Non-pigmented ciliary epithelial cell (primary cell): Measurements from ENCODE around the gene PKNOX2.

Experiments used
- DNase-seq: peaks from one replicate; pipeline ENCODE4 v3.0.0-alpha.2; 2010; ENCODE audit warnings: low read depth

Gene PKNOX2

DNA sequence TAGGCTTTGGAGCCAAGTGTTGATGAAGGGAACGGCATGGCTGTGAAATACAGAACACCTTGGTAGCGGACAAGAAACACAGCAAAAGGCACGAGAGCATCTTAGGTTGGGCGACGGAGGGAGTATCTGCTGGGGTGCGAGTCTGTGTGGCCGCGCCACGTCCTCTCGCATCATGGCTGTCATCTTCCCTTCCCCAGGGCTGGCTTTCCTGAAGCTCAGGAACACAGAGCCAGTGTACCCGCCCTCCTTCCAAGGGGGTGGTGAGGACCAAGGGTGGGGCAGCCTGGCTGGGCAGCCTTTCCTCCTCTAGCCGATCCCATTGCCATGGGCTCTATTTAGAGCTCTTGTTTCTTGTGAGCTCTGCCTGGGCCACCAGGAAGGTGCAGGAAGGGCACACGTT, 177.1 kb downstream of the PKNOX2 start:
- no peak for DNase-seq

DNA sequence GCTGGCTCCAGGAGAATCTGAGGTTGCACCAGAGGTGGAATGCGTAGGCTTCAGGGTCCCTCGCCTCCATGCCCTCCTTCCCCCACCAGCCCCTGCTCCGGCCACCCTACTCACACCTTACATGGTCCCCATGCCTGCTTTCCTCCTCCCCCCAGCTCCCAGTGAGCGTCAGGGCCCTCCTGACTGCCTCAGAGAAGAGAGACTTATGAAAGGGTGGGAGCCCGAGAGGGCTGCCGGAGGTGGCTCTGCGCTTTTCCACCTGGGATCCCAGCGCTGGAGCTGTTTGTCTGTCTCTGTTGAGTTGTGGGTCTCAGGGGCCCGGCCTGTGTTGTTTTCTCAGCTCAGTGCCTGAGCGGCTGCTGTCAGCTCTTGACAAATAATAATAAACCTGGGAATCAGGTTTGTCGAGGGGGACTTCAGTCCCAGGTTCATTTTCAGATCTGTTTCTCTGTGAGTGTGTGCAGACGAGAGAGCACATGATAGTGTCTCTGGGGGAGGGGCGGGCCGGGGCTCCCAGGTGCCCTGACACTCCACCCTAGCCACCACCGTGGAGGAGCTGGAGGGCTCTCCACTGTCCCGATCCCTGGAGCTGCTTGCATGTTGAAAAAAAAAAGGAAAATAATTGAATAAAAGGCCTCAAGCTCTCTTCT, 177.9 kb downstream of the PKNOX2 start:
- no peak for DNase-seq

DNA sequence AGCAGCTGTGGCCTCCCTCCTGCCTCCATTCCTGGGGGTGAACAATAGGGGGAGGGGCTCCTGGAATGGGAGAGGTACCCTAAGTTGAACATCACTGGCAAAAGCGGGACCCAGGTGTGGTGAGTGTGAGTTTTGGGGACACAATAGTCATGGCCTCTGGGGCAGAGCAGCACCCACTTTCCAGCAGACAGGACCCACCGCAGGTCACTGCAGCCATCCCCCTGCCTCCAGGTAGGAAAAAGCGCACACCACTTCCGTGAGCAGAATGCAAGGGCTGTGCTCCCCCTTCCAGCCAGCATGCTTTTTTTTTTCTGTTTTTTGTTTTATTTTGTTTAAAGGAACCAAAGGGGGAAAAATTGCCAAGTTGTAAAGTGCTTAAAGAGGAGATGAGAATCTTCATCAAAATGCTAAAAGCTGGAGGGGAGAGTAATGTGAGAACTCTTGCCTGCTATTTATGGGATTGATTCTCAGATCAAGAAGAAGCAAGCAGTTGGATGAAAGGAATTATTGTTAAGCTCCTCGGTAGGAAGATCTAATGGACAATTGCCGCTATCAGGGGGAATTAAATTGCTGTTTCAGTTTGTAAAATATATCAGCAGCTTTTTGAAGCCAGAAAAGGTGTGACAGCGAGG, 178.7 kb downstream of the PKNOX2 start:
- DNase-seq: no peak

DNA sequence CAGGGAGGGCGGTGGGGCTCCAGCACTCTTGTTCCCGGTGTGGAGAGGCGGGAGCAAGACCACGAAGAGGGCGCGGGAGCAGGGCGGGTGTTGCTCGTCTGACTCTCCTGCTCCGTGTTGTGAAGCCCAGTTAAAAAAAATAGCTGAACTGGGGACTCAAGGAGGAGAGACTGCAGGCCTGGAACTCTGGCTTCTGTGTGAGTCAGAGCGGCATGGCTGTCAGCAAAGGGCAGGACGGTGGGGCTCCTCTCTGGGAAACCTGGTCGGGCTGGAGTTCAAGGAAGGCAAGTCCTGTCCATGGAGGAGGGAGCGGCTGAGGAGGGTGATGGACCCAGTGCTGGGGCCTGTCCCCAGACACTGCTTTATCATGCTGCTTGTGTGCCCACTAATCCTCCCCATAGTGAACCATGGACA, 179.2 kb downstream of the PKNOX2 start:
- no peak for DNase-seq

DNA sequence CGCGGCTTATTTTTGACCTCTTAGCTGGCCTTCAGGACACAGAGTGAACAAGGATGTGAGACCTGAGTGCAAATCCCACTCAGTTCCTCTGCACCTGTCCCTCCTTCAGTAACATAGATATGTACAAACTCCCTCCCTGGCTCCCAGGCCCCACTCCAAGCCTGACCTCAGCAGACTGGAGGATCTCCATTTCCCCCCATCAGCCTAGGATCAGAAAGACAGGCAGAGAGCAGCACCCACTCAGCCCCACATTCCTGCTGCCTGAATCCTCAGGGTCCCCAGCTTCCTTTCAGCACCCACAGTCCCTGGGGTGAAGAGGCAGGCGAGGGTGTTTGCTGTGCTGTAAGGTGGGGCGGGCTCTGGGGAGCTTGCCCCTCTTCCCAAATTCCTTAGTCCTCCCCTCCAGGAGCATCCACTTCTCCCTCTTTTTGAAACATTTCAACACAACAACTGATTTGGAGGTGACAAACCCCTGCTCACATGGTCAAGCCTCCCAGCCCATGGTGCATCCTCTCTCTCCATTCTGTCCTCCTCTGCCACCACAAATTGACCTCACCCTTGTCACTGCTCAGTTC, 180.4 kb downstream of the PKNOX2 start:
- DNase-seq: no peak

DNA sequence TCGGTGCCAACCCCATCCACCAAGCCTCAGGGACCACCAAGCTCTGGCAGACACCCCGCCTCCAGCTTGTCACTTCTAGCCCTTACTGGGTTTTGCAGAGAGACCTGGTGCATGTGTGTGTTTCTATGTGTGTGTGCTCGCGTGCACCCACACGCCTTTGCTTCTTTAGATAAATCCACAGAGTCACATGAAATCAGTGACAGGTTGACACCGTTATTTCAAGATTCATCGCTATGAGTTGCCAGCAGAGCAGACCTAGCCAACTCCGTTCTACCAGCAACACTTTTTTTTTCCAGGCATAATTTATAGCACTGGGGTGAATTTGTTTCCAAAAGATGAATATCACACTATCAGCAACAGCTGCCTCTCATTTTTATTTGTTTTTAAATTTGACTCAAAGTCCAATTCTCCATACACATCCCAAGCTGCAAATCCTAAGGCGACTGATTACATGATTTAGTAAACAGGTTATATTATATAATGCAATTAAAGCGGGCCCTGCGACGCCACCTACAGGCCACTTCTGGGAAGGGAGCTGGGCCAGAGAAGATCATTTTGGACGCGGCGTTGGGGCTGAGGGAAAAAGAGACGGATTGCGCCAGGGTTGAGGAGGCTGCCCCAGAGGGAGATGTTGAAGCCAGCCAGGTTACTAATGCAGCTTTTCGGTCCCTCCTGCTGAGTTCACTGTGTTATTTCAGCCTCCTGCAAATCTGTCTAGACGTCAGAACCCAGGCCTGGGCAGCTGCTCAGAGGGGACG, 181.0 kb downstream of the PKNOX2 start:
- peak; percentile 8 for DNase-seq

DNA sequence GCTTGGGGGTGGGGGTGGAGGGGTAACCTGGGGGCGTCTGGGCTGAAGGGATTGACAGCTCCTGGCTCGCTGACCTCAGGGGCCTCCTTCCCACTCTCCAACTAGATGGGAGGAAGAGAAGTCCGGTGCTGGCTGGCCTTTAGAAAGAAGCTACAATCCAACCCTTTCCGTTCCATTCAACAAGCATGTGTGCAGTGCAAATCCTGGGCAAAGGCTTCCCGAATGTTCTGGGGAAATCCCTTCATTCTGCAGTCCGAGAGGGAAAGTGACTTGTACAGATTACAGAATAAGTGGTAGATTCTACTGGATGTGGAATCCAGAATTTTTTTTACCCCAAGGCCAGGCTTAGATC, 181.6 kb downstream of the PKNOX2 start:
- no peak for DNase-seq

DNA sequence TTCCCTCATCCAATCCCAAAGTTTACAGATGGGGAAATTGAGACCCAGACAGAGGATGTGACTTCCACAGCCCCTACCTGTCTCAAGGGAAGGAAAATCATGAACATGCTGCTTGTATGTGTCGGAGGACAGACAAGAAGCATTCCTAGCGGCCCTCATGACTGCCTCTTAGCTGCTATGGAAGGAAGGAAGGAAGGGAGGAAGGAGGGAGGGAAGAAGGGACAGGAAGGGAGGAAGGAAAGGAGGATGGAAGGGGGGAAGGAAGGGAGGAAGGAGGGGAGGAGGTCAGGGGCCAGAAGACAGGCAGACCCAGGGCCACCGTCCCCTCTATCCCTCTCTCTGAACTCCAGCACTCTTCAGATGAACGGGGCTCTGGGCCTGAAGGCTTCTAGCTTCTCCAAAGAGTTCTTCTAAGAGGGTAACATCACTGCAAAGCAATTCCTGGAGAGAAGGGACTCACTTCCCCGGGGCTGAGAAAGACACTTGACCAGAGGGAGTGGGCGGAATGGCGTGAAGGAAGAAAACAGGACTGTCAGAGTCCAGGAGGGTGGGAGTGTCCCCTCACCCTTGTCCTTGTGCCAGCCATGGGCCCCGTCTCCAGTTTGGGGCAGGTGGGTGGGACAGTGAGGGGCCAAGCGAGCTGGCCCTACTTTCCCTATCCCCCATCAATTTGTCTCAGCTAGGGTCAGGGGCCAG, 182.2 kb downstream of the PKNOX2 start:
- no peak for DNase-seq

DNA sequence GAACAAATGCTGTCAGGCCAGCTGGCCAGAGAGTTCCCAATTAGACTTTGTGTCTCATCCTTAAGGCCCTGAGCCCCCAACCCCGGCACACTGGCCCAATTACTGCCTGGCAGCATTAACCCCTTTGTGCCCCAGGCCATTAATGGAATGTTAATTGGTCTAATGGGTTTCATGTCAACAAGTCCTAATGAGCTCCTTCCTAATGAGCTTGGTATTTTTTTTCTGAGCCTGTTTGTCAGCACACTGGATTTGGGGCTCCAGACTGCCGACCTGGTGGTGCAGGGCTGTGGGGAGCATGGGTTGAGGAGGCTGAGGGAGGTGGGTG, 182.7 kb downstream of the PKNOX2 start:
- no peak for DNase-seq

DNA sequence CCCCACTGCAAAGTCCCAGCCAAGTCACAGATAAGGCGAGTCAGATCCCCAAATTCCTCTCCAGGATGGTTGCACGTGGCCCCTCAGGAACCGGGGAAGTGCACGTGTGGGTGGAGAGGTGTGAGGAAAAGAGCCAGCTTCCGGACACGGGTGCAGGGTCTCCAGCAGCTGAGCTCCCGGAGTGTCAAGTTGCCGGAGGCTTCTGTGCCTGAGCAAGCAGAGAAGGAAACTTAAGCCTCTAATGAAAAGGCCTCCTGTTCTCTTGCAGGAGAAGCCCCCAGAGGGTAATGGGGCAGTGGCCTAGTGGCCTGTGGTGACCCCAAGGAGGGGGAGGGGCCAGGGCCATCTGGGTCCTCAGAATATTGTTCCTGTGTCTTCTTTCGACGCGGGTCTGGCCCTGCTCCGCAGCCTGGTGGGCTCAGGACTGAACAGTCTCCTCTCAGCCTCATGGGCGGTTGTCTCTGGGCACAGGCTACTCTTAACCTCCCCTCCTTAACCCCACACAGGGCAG, 183.6 kb downstream of the PKNOX2 start:
- no peak for DNase-seq

DNA sequence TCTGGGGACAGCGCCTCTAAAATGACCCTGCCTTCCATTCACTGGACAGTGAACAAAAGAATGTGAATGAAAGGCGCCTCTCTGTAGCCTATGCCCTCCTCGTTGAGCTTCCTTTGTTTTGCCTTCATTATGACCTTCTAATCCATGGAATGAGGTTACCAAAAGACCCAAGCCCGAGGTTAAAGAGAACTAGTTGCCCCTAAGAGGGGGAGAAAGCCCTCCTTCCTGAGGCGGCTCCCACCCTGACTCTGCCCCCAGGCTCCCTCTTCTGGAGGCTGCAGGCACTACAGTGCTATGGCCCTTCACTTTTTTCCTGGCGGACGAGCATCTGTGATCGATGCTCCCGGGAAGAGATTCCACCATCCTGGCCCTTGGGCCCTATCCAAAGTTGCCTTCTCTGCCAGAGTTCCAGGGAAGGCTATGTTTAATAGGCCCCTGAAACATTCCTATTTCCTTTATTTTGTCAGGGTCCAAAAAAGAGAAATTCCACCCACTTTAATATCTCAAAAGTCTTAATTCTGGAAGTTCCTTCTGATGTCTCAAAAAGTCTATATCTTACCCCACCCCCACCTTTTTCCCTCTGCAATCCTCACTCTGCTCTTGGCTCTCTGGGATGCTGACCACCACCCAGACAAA, 184.2 kb downstream of the PKNOX2 start:
- DNase-seq: no peak

DNA sequence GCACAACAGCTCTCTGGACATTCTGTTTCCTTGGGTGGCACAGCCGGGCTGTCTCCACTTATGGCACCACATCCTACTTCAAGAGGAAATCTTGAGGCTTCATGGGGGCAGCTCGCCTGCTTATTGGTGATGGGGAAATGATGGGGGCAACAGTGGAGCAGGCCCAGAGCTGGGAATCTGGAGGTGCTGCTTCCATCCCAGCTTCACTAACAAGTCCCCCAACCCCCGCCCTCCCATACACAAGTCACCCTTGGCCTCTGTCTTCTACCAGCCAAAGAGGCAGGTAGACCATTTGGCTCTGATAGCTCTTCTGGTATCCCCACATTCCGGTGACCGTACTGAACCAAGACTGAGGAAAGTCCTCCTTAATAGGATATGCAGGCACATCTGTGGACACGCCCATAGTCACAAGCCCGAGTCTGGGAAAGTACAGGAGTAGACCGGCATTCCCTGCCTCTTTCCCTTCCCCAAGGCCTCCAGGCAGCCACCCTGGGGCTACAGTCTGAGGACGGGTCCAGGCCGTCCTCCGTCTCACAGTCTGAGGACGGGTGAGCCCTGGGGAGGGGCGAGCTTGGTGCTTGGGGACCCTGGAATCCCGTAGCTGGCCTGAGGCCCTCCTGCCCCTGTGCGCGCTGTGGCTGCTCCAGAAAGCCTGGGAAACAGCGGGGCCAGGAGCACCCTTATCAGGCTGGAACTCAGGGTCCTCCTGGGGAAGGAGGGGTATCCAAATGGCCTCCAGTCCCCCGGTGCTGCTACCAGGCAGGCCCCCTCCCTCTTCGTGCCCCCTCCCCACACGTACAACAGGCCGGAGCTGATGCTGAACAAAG, 185.9 kb downstream of the PKNOX2 start:
- no peak for DNase-seq

DNA sequence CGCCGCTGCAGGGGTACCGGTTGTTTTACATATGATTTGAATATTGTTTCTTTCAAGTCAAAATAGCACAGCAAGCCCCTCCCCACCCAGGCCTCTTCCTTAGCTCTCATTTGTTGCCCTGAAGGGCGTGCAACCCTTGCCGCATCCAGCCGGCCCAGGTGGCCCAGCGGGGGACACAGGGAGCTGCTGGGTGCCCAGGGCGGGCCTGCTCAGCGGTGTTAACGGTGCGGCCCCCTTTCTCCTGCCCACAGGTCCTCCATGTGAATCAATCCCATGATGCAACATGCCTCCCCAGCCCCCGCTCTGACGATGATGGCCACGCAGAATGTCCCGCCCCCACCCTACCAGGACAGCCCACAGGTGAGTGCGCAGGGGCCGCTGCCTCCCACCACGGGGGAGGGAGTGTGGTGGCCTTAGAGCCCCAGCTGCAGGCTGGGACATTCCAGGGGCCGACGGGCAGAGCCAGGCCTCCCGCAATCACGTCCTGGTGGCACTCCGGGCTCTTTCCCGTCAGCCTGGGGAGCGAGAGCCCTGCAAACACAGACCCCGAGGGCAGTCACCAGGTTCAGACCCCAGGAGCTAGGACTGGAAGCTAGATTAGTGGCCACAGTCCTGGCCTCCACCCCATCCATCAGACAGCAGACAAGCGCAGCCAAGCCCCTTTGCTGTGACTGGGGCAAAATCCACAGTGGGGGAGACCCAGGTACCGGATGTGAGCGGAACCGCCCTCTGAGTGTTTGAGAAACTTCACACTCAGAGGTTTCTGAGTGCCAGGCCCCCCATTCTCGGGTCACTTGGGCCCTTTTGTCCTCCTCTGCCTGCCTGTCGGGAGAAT, 186.7 kb downstream of the PKNOX2 start:
- DNase-seq: no peak

DNA sequence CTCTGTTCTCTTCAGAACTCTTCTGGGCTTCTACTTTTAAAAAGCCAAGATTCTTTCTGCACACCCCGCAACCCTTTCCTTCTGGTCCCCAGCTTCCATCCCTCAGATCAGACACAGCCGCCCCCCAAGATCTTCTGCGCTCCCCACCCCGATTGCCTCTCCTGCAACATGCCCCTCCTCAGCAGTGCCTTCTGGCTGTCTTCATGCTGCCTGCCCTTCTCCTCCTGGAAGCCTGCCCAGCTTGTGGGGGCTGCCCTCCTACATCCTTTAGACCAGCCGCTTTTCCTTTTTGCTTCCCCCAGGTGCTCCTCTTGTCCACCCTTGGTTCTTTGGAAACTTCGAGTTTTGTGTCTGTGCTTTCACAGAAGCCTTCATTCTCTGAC, 187.3 kb downstream of the PKNOX2 start:
- no peak for DNase-seq

DNA sequence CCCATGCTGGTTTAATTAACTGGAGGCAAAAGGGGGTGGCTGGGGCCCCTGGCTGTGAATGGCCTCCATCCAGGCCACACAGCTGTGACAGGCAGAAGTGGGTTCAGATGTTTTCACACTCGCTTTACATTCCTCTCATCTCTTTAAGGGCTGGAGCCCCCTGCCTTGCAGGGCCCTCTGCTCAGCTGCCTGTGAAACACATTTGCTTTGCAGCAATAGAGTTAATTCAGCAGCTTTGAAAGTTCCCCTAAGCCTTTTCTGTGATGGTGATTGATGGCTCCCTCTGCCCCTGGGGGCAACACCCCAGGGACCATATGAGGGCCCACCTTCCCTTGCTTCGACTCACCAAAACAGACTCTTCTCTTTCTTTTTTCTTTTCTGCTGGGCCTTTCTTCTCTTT, 192.2 kb downstream of the PKNOX2 start:
- no peak for DNase-seq

DNA sequence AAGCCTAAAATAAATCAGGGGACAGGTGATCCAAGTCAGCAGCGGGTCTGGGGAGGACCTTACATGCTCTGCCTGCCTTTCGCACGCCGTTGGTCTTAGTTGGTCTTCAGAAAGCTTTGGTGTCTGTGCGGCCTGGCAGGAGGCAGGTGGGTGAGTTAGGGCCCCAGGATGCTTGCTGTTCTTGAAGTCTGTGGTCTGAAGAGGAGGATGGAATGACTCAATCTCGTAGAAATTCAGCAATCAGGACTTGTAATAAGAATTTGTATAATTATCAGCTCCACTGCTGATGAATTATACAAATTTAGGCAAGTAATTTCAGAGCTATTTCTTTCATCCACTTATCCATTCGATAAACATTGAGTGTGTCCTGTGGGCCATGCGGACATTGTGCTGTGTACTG, 193.0 kb downstream of the PKNOX2 start:
- DNase-seq: no peak

DNA sequence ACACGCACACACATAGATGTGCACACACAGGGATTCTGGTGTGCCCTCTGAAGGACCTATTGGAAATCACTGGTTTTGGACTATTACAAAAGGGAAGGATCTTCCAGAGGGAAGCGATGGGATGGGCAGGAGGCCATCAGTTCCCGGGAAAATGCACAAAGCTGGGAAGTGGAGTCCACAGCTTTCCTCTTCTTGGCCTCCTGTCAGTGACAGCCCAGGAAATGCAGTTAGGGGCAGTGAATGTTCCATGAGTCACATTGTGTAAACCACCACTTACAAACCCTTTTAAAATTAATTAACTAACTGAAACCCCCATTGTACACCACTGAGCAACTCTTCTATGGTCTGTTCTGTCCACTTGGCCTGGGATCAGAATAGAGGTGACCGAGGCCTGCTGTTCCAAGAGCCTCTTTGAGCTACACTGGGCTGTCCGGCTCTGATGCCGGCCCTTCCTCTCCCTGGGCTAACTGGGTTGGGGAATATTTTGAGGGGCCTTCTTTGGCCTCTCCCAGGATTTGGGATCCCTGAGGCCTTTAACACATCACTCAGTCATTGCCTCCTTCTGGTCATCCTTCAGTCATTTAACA, 193.8 kb downstream of the PKNOX2 start:
- DNase-seq: no peak

DNA sequence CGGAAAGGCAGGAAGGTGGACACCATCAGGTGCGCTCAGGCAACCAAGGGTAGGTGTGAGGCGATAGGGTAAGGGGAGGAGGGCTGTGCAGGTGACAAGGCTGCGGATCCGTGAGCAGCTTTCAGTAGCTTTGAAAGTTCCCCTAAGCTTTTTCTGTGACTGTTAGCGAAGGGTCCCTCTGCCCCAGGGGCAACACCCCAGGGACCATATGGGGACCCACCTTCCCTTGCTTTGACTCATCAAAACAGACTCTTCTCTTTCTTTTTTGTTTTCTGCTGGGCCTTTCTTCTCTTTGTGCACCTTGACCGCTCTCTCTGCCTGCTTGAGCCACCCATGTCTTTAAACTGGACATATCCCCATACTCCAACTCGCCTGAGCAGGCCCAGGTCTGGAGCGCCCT, 194.6 kb downstream of the PKNOX2 start:
- no peak for DNase-seq

DNA sequence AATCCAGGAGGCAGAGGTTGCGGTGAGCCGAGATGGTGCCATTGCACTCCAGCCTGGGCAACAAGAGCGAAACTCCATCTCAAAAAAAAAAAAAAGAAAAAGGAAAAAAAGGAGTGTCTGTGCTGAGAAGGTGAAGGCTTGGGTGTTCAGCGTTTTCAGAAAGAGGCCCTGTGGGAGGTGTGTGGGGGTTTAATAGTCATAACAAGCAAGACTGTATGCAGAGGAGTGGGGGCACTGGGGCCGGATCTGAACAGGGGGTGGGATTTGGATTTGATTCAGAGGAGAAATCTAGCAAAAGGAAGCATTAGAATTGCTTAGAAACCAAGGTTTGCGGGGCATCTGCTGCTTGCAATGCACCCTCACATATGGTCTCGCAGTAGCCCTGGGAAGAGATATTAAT, 195.5 kb downstream of the PKNOX2 start:
- DNase-seq: no peak
